Activated T-cell treated with anti-CD3 and anti-CD28 coated beads, Interleukin-2, amount 50 U/mL, for 72 hours (primary cell): ENCODE results near the gene S100A5. TPM values are rescaled to one million over a fixed set of nuclear protein-coding genes. Genes with fewer than 3 reads are reported as not detected.
"Not testable (repeated sequence)": the region's sequence is repeated elsewhere in the genome, so short reads cannot be mapped to it uniquely, and the experiment has no call there.

Experiments
- ATAC-seq, 2 donors: fragments of 150-1000 bp; cut with Tn5 transposase; replicated peaks in 1 of 2; 2 replicates each; pipeline ENCODE4 v1.10.0; 2021; ENCODE audit warnings: moderate library complexity in 2 of 2, mild to moderate bottlenecking in 1 of 2
- DNase-seq, 2 donors: peaks; one replicate each; pipeline ENCODE4 v3.0.0; 2021 to 2022; ENCODE audit warnings: mixed read lengths in 1 of 2
- H3K27ac Mint-ChIP-seq: one replicate; pipeline ENCODE4 v1.8.0; 2022; ENCODE audit warnings: mild to moderate bottlenecking, moderate library complexity, mixed read lengths
- H3K27me3 Mint-ChIP-seq: one replicate; pipeline ENCODE4 v1.8.0; 2022; ENCODE audit warnings: low read depth, mixed read lengths
- H3K36me3 Mint-ChIP-seq, 2 donors: one replicate each; pipeline ENCODE4 v1.8.0; 2022; ENCODE audit warnings: mixed read lengths in 2 of 2, mild to moderate bottlenecking in 1 of 2; ENCODE audit not compliant: insufficient read depth in 2 of 2
- H3K4me1 Mint-ChIP-seq: one replicate; pipeline ENCODE4 v1.8.0; 2022; ENCODE audit warnings: low read depth, mixed read lengths
- H3K4me3 Mint-ChIP-seq, 2 donors: one replicate each; pipeline ENCODE4 v1.8.0; 2022; ENCODE audit warnings: mild to moderate bottlenecking in 2 of 2, mixed read lengths in 2 of 2, moderate library complexity in 2 of 2
- H3K9me3 Mint-ChIP-seq, 2 donors: one replicate each; pipeline ENCODE4 v1.8.0; 2022; ENCODE audit warnings: mixed read lengths in 2 of 2
- total RNA-seq, 2 donors: library from RNA; stranded (reverse); gene quantifications; one replicate each; pipeline ENCODE4 v1.2.3, GENCODE V29; 2022

Gene S100A5
- total RNA-seq, 2 donors from 2014 or later = 2.8 to 4.4 TPM

GRCh38 chr1:153532769-153533599 is 7.8 kb downstream of the S100A5 start:
- Mint-ChIP-seq H3K27me3 (no peaks in the 10 kb centered on the region), H3K4me1 (peaks cover 67% of the 10 kb centered on the region), H3K4me3 (peak overlapping the region; percentile 86 to 95), H3K36me3 (peaks cover 4 to 5% of the 10 kb centered on the region in 2 donors), H3K27ac (peak overlapping the region; percentile 94), H3K9me3 (no peaks in the 10 kb centered on the region)
- DNase-seq (peak; percentile 81 to 87), ATAC-seq (peak; percentile 38 to 42)

GRCh38 chr1:153532181-153532580 is 8.6 kb downstream of the S100A5 start:
- H3K27me3 Mint-ChIP-seq = no peaks in the 10 kb centered on the region
- peak overlapping the region; percentile 88 for H3K27ac Mint-ChIP-seq
- peak overlapping the region; percentile 86 to 95 for H3K4me3 Mint-ChIP-seq
- H3K36me3 Mint-ChIP-seq = peaks cover 4 to 5% of the 10 kb centered on the region in 2 donors
- H3K9me3 Mint-ChIP-seq = no peaks in the 10 kb centered on the region
- H3K4me1 Mint-ChIP-seq = peaks cover 66% of the 10 kb centered on the region
- DNase-seq = peak; percentile 61 to 69
- peak; percentile 56 for ATAC-seq

GRCh38 chr1:153531638-153532037 is 9.1 kb downstream of the S100A5 start:
- Mint-ChIP-seq H3K27ac (peak overlapping the region; percentile 88), H3K27me3 (no peaks in the 10 kb centered on the region), H3K36me3 (peaks cover 4 to 5% of the 10 kb centered on the region in 2 donors), H3K4me1 (peaks cover 63% of the 10 kb centered on the region), H3K4me3 (peak overlapping the region; percentile 86 to 95), H3K9me3 (no peaks in the 10 kb centered on the region)
- no peak for ATAC-seq
- no peak for DNase-seq

GRCh38 chr1:153527683-153528040 is 13.1 kb downstream of the S100A5 start:
- no peaks in the 10 kb centered on the region for H3K27me3 Mint-ChIP-seq
- no peak overlapping the region for H3K4me3 Mint-ChIP-seq
- ATAC-seq (no peak), DNase-seq (no peak)
- no peaks in the 10 kb centered on the region for H3K9me3 Mint-ChIP-seq
- H3K27ac Mint-ChIP-seq = no peak overlapping the region
- H3K36me3 Mint-ChIP-seq = no peaks in the 10 kb centered on the region
- peaks cover 35% of the 10 kb centered on the region for H3K4me1 Mint-ChIP-seq

- DNase-seq = no peak
- no peaks in the 10 kb centered on the region for H3K9me3 Mint-ChIP-seq
- ATAC-seq = peak in 1 of 2 donors; percentile 27
- peaks cover 30% of the 10 kb centered on the region for H3K4me1 Mint-ChIP-seq
- no peaks in the 10 kb centered on the region for H3K27me3 Mint-ChIP-seq
- no peaks in the 10 kb centered on the region for H3K36me3 Mint-ChIP-seq
- no peak overlapping the region for H3K27ac Mint-ChIP-seq
- H3K4me3 Mint-ChIP-seq = no peak overlapping the region
These were observed 13.6 kb downstream of the S100A5 start for GRCh38 chr1:153527023-153527682.

GRCh38 chr1:153526132-153526543 is 14.6 kb downstream of the S100A5 start:
- H3K4me3 Mint-ChIP-seq = no peak overlapping the region
- no peaks in the 10 kb centered on the region for H3K36me3 Mint-ChIP-seq
- peaks cover 19% of the 10 kb centered on the region for H3K4me1 Mint-ChIP-seq

GRCh38 chr1:153525088-153525728 is 15.5 kb downstream of the S100A5 start:
- peak overlapping the region; percentile 68 for H3K27ac Mint-ChIP-seq
- no peak overlapping the region for H3K4me3 Mint-ChIP-seq
- H3K36me3 Mint-ChIP-seq = no peaks in the 10 kb centered on the region
- H3K4me1 Mint-ChIP-seq = peaks cover 10% of the 10 kb centered on the region
- ATAC-seq (no peak), DNase-seq (no peak)
- no peaks in the 10 kb centered on the region for H3K27me3 Mint-ChIP-seq
- H3K9me3 Mint-ChIP-seq = no peaks in the 10 kb centered on the region

More at GRCh38 chr1:153526132-153526543, 14.6 kb downstream of the S100A5 start:
- H3K27me3 Mint-ChIP-seq = no peaks in the 10 kb centered on the region
- DNase-seq (no peak), ATAC-seq (no peak)
- no peak overlapping the region for H3K27ac Mint-ChIP-seq
- H3K9me3 Mint-ChIP-seq = no peaks in the 10 kb centered on the region

GRCh38 chr1:153522353-153523048 is 18.2 kb downstream of the S100A5 start:
- not testable (repeated sequence) for H3K27ac Mint-ChIP-seq, DNase-seq, ATAC-seq, H3K36me3 Mint-ChIP-seq, H3K27me3 Mint-ChIP-seq, H3K9me3 Mint-ChIP-seq
- Mint-ChIP-seq H3K4me1 (peaks cover 15% of the 10 kb centered on the region), H3K4me3 (peak overlapping the region; percentile 6 to 51)

- not testable (repeated sequence) for H3K27ac Mint-ChIP-seq, DNase-seq, ATAC-seq, H3K27me3 Mint-ChIP-seq, H3K4me3 Mint-ChIP-seq, H3K36me3 Mint-ChIP-seq, H3K9me3 Mint-ChIP-seq
- peaks cover 11% of the 10 kb centered on the region for H3K4me1 Mint-ChIP-seq
These were observed 18.9 kb downstream of the S100A5 start for GRCh38 chr1:153521808-153522207.

- ATAC-seq = no peak
- Mint-ChIP-seq H3K27me3 (no peaks in the 10 kb centered on the region), H3K27ac (no peak overlapping the region), H3K4me1 (peaks cover 16% of the 10 kb centered on the region), H3K9me3 (no peaks in the 10 kb centered on the region), H3K36me3 (no peaks in the 10 kb centered on the region), H3K4me3 (no peak overlapping the region)
- DNase-seq = no peak
These were observed 19.8 kb downstream of the S100A5 start for GRCh38 chr1:153520818-153521476.

GRCh38 chr1:153520137-153520691 is 20.5 kb downstream of the S100A5 start:
- not testable (repeated sequence) for DNase-seq, ATAC-seq, H3K27me3 Mint-ChIP-seq, H3K36me3 Mint-ChIP-seq, H3K4me3 Mint-ChIP-seq, H3K9me3 Mint-ChIP-seq
- Mint-ChIP-seq H3K27ac (peak overlapping the region; percentile 60), H3K4me1 (peaks cover 17% of the 10 kb centered on the region)

GRCh38 chr1:153519242-153519641 is 21.5 kb downstream of the S100A5 start:
- Mint-ChIP-seq H3K4me1 (peaks cover 17% of the 10 kb centered on the region), H3K27ac (no peak overlapping the region), H3K27me3 (no peaks in the 10 kb centered on the region)

More at GRCh38 chr1:153519242-153519641, 21.5 kb downstream of the S100A5 start:
- H3K4me3 Mint-ChIP-seq = no peak overlapping the region
- DNase-seq (no peak), ATAC-seq (no peak)
- H3K36me3 Mint-ChIP-seq = no peaks in the 10 kb centered on the region
- H3K9me3 Mint-ChIP-seq = no peaks in the 10 kb centered on the region
